ENCODE data around the gene PRICKLE3. TPM values are rescaled to one million over a fixed set of nuclear protein-coding genes. Genes with fewer than 3 reads are reported as not detected.
A peak's percentile ranks its signal among the peaks of the same experiment; 100 is the strongest.

PRICKLE3 gene
- total RNA-seq, 1 donor from 2014 or later: 16.4 TPM

- Histone ChIP-seq H3K27me3 (no peaks in the 10 kb centered on the region), H3K4me3 (peak overlapping the region; percentile 43), H3K4me1 (no peaks in the 10 kb centered on the region), H3K27ac (peak overlapping the region; percentile 77), H3K36me3 (no peaks in the 10 kb centered on the region), H3K9me3 (no peaks in the 10 kb centered on the region)
- ATAC-seq (peak; percentile 92), DNase-seq (peak; percentile 94)
- peak; percentile 12 for TF ChIP-seq CTCF (IDR thresholded peaks at IDR 0.05)
- intact Hi-C loops (cut with DNase I): no loop called here
Observed at GRCh38 chrX:49230500-49231232, 44.5 kb upstream of the PRICKLE3 start.

DNA sequence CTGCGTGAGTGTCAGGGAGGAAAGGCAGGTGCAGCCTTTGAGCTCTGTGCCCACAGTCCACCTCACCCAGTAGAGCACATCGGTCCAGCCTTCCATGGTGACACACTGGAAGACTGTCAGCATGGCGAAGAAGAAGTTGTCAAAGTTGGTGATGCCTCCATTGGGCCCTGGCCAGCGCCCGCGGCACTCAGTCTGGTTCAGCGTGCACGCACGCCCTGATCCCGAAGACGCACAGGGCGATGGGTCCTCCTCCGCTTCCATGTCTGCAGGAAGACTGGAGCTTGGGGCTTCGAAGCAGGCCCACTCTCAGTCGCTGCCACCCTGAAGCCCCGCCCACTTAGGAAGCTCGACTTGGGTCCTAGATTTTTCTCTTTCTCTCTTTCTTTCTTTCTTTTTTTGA, 42.0 kb upstream of the PRICKLE3 start:
- TF ChIP-seq CTCF (IDR thresholded peaks at IDR 0.05): no peak
- ATAC-seq: no peak
- intact Hi-C loops (cut with DNase I): no loop called here

DNA sequence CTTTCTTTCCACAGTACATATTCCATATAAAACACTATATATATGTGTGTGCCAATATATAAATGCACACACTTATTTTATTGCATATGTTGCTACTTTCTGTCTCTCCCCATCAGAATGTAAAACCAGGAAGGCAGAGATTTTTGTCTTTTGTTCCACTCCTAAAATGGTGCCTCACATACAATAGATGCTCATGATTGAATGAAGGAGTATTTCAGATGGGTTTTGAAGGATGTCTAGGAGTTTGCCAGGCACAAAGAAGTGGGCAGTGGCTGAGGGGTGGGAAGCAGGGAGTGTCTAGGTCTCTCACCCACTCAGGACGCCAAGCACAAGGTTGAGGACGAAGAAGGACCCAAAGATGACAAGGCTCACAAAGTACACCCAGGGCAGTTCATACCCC, 41.6 kb upstream of the PRICKLE3 start:
- no peaks in the 10 kb centered on the region for H3K9me3 ChIP-seq
- H3K4me3 ChIP-seq: no peak overlapping the region
- intact Hi-C loops (cut with DNase I): no loop called here
- ATAC-seq: no peak
- TF ChIP-seq CTCF (IDR thresholded peaks at IDR 0.05): no peak
- no peaks in the 10 kb centered on the region for H3K36me3 ChIP-seq
- H3K4me1 ChIP-seq: no peaks in the 10 kb centered on the region
- DNase-seq: no peak
- no peaks in the 10 kb centered on the region for H3K27me3 ChIP-seq
- no peak overlapping the region for H3K27ac ChIP-seq

More for the DNA sequence above, 42.0 kb upstream of the PRICKLE3 start:
- no peak overlapping the region for H3K4me3 ChIP-seq
- H3K36me3 ChIP-seq: no peaks in the 10 kb centered on the region
- no peak for DNase-seq
- no peaks in the 10 kb centered on the region for H3K27me3 ChIP-seq
- no peaks in the 10 kb centered on the region for H3K9me3 ChIP-seq
- H3K27ac ChIP-seq: no peak overlapping the region
- H3K4me1 ChIP-seq: no peaks in the 10 kb centered on the region

GRCh38 chrX:49226946-49227345, 40.8 kb upstream of the PRICKLE3 start:
- Histone ChIP-seq H3K4me1 (no peaks in the 10 kb centered on the region), H3K36me3 (no peaks in the 10 kb centered on the region), H3K9me3 (no peaks in the 10 kb centered on the region), H3K27me3 (no peaks in the 10 kb centered on the region), H3K27ac (no peak overlapping the region), H3K4me3 (no peak overlapping the region)
- no peak for DNase-seq
- no peak for ATAC-seq
- no peak for TF ChIP-seq CTCF (IDR thresholded peaks at IDR 0.05)
- intact Hi-C loops (cut with DNase I): no loop called here

GRCh38 chrX:49225858-49226257, 39.7 kb upstream of the PRICKLE3 start:
- DNase-seq (no peak), ATAC-seq (no peak)
- no peaks in the 10 kb centered on the region for H3K36me3 ChIP-seq
- H3K4me3 ChIP-seq: no peak overlapping the region
- no peak for TF ChIP-seq CTCF (IDR thresholded peaks at IDR 0.05)
- H3K27me3 ChIP-seq: no peaks in the 10 kb centered on the region
- H3K9me3 ChIP-seq: no peaks in the 10 kb centered on the region
- H3K27ac ChIP-seq: no peak overlapping the region
- intact Hi-C loops (cut with DNase I): no loop called here
- H3K4me1 ChIP-seq: no peaks in the 10 kb centered on the region
